A549 treated with AZD9567 at 1 μM for 4 hours (cell line): ENCODE results near the gene AP4B1. TPM values are rescaled to one million over a fixed set of nuclear protein-coding genes. Genes with fewer than 3 reads are reported as not detected.

Experiments
- total RNA-seq: library from RNA; stranded (reverse); fragments of 200-300 nt; extraction: Qiagen RNA extraction; gene quantifications from 5 replicates; pipeline ENCODE4 v1.2.3, GENCODE V29; 2022; ENCODE audit not compliant: insufficient read depth

The AP4B1 gene
- total RNA-seq = 7.6 to 18.4 TPM (median 8.9 TPM) in 5 replicates

GRCh38 chr1:113904674-113905434, at the start of gene AP4B1, which contains the start of gene DCLRE1B:
TSS of gene AP4B1 (minus strand) at chr1:113904799. CDS start at chr1:113904717, 82 bp downstream.
TSS of gene DCLRE1B (plus strand) at chr1:113905326. CDS start at chr1:113905587, 261 bp downstream.

GRCh38 chr1:113928941-113929749, 24.5 kb upstream of the AP4B1 start, which contains the start of gene HIPK1:
TSS of gene HIPK1 (plus strand) at chr1:113929324.

GRCh38 chr1:113887402-113888175, 17.0 kb downstream of the AP4B1 start, which contains the start of gene BCL2L15:
TSS of gene BCL2L15 (minus strand) at chr1:113887581. CDS start at chr1:113887375, 206 bp downstream.

GRCh38 chr1:113871597-113872113, 32.9 kb downstream of the AP4B1 start, which contains the start of gene PTPN22:
TSS of gene PTPN22 (minus strand) at chr1:113871712.

Other genes with a start within 250 kb of the AP4B1 start
- gene PHTF1, start 145.3 kb downstream of the AP4B1 start, total RNA-seq = 11.8 to 14.9 TPM (median 13.0 TPM) in 5 replicates
- 3.8 to 4.1 TPM (median 3.8 TPM) in 5 replicates for gene RSBN1, start 92.3 kb downstream of the AP4B1 start, total RNA-seq
- gene PTPN22, start 33.1 kb downstream of the AP4B1 start, total RNA-seq = not detected in 5 replicates
- gene BCL2L15, start 17.2 kb downstream of the AP4B1 start, total RNA-seq = 0.34 to 0.55 TPM (median 0.47 TPM) in 4 of 5 replicates, not detected in the other
- gene DCLRE1B, start 527 bp upstream of the AP4B1 start, total RNA-seq = 8.4 to 10.0 TPM (median 9.6 TPM) in 5 replicates
- gene HIPK1, start 24.5 kb upstream of the AP4B1 start, total RNA-seq = 13.9 to 19.0 TPM (median 16.0 TPM) in 5 replicates
- 1.5 to 4.3 TPM (median 3.8 TPM) in 5 replicates for gene OLFML3, start 74.7 kb upstream of the AP4B1 start, total RNA-seq
- 0.24 to 0.28 TPM (median 0.28 TPM) in 4 of 5 replicates, not detected in the other for gene SYT6, start 249.1 kb upstream of the AP4B1 start, total RNA-seq